Measurements from ENCODE around the gene F5. TPM values are rescaled to one million over a fixed set of nuclear protein-coding genes. Genes with fewer than 3 reads are reported as not detected.

The F5 gene
- total RNA-seq, 1 experiment from 2014 or later = 0.37 TPM

DNA sequence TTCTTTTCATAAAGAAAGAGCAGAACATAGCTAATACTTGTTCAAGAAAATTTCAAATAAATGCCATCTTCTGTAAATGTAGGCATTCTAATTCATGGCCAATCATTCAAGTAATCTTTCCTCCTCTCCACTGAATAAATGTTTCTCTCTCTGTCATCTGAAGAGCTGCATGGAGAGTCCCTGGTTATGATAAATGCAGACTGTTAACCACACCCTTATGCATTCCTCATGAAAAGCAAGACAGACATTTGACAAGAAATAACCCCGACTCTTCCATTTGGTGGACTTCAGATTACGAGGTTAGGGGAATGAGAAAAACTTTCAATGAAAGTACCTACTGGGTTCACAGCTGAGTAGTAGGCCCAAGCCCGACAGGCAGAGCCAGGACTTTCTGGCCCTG is 55.8 kb downstream of the F5 start:
- Histone ChIP-seq H2AFZ (ENCODE audit: low read depth, low read length, poor library complexity, severe bottlenecking) (no peak overlapping the region), H4K20me1 (ENCODE audit: insufficient read depth) (no peaks in the 10 kb centered on the region), H3K4me3 (replicated peaks in 1 of 2; ENCODE audit: low read depth in 1 of 2, low read length in 2 of 2) (no peak overlapping the region), H3K4me2 (ENCODE audit: low read length) (no peak overlapping the region), H3K27ac (ENCODE audit: low read depth, low read length) (no peak overlapping the region), H3K27me3 (ENCODE audit: insufficient read depth, low read length) (no peaks in the 10 kb centered on the region), H3K9ac (ENCODE audit: low read length) (no peak overlapping the region), H3K36me3 (ENCODE audit: control insufficient read depth in 1 of 2, insufficient read depth in 2 of 2, low read length in 2 of 2) (no peaks in the 10 kb centered on the region), H3K9me2 (ENCODE audit: insufficient read depth) (no peaks in the 10 kb centered on the region), H3K79me2 (ENCODE audit: insufficient read depth, low read length) (no peaks in the 10 kb centered on the region), H3K9me3 (ENCODE audit: control insufficient read depth in 1 of 2, insufficient read depth in 1 of 2, low read depth in 1 of 2, low read length in 2 of 2) (no peaks in the 10 kb centered on the region), H3K4me1 (ENCODE audit: control insufficient read depth in 1 of 2, insufficient read depth in 2 of 2, low read length in 2 of 2) (peaks cover 21 to 37% of the 10 kb centered on the region in 2 experiments)
- RAD21 ChIA-PET (ENCODE audit: low non-redundant PET in 1 of 2, low total read pairs in 2 of 2, uncharacterized antibody in 2 of 2, unreplicated experiment in 2 of 2) = no interaction called here
- intact Hi-C loops (cut with micrococcal nuclease) = no loop called here
- POLR2A ChIA-PET = no interaction called here
- DNase-seq (ENCODE audit: low read depth, low spot score) = no peak
- no peak for ATAC-seq
- TF ChIP-seq CBX3 (IDR thresholded peaks at IDR 0.05; ENCODE audit: low read depth) = no peak
- TF ChIP-seq EGR1 (IDR thresholded peaks at IDR 0.05; ENCODE audit: low read depth) = no peak
- no peak for TF ChIP-seq ZNF274 (IDR thresholded peaks at IDR 0.05; ENCODE audit: low read depth, low read length)
- TF ChIP-seq REST (IDR thresholded peaks at IDR 0.05; ENCODE audit: low read depth) = no peak
- TF ChIP-seq SP1 (IDR thresholded peaks at IDR 0.05; ENCODE audit: low read depth) = no peak
- no peak for TF ChIP-seq SIN3A (IDR thresholded peaks at IDR 0.05; ENCODE audit: low read depth)
- no peak for TF ChIP-seq CEBPB (IDR thresholded peaks at IDR 0.05; ENCODE audit: low read depth)
- TF ChIP-seq, protein P1, sequence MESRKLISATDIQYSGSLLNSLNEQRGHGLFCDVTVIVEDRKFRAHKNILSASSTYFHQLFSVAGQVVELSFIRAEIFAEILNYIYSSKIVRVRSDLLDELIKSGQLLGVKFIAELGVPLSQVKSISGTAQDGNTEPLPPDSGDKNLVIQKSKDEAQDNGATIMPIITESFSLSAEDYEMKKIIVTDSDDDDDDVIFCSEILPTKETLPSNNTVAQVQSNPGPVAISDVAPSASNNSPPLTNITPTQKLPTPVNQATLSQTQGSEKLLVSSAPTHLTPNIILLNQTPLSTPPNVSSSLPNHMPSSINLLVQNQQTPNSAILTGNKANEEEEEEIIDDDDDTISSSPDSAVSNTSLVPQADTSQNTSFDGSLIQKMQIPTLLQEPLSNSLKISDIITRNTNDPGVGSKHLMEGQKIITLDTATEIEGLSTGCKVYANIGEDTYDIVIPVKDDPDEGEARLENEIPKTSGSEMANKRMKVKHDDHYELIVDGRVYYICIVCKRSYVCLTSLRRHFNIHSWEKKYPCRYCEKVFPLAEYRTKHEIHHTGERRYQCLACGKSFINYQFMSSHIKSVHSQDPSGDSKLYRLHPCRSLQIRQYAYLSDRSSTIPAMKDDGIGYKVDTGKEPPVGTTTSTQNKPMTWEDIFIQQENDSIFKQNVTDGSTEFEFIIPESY (IDR thresholded peaks at IDR 0.05; ENCODE audit: extremely low read depth, insufficient replicate concordance, low read length) = no peak
- no peak for TF ChIP-seq POLR2A (IDR thresholded peaks at IDR 0.05; ENCODE audit: borderline replicate concordance, extremely low read depth, insufficient read depth, insufficient read length)
- no peak for TF ChIP-seq POLR2AphosphoS5 (IDR thresholded peaks at IDR 0.05; ENCODE audit: low read depth, low read length)
- TF ChIP-seq SRF (IDR thresholded peaks at IDR 0.05; ENCODE audit: low read depth) = no peak
- TF ChIP-seq ATF3 (IDR thresholded peaks at IDR 0.05) = no peak
- TF ChIP-seq, protein P2, sequence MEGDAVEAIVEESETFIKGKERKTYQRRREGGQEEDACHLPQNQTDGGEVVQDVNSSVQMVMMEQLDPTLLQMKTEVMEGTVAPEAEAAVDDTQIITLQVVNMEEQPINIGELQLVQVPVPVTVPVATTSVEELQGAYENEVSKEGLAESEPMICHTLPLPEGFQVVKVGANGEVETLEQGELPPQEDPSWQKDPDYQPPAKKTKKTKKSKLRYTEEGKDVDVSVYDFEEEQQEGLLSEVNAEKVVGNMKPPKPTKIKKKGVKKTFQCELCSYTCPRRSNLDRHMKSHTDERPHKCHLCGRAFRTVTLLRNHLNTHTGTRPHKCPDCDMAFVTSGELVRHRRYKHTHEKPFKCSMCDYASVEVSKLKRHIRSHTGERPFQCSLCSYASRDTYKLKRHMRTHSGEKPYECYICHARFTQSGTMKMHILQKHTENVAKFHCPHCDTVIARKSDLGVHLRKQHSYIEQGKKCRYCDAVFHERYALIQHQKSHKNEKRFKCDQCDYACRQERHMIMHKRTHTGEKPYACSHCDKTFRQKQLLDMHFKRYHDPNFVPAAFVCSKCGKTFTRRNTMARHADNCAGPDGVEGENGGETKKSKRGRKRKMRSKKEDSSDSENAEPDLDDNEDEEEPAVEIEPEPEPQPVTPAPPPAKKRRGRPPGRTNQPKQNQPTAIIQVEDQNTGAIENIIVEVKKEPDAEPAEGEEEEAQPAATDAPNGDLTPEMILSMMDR (IDR thresholded peaks at IDR 0.05 in 2 of 3, conservative IDR thresholded peaks at IDR 0.05 in 1 of 3; ENCODE audit: borderline replicate concordance in 1 of 3, insufficient read depth in 1 of 3, low read depth in 2 of 3, low read length in 2 of 3) = no peak
- no peak for TF ChIP-seq ZFX (IDR thresholded peaks at IDR 0.05)
- TF ChIP-seq RAD21 (IDR thresholded peaks at IDR 0.05; ENCODE audit: low read depth) = no peak
- TF ChIP-seq JUND (IDR thresholded peaks at IDR 0.05) = no peak
- no peak for TF ChIP-seq TCF7L2 (IDR thresholded peaks at IDR 0.05; ENCODE audit: borderline replicate concordance, extremely low read depth, insufficient read depth, insufficient read length)
- TF ChIP-seq, protein P3, sequence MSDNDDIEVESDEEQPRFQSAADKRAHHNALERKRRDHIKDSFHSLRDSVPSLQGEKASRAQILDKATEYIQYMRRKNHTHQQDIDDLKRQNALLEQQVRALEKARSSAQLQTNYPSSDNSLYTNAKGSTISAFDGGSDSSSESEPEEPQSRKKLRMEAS (IDR thresholded peaks at IDR 0.05) = no peak
- no peak for TF ChIP-seq YY1 (IDR thresholded peaks at IDR 0.05; ENCODE audit: extremely low read depth, insufficient replicate concordance, low read depth, low read length)
- no peak for TF ChIP-seq EZH2 (IDR thresholded peaks at IDR 0.05)
- no TSS peak for BruUV-seq (replicated peaks)
- CTCF ChIA-PET = interaction anchor here (1.2 kb wide), 1 partner anchor 16 kb away, joined by 6 read pairs; no protein-coding TSS in a partner anchor
